Right renal pelvis (tissue), 4 donors: ENCODE results near the gene JCAD. TPM values are rescaled to one million over a fixed set of nuclear protein-coding genes. Genes with fewer than 3 reads are reported as not detected.
"Not testable (repeated sequence)": the region's sequence is repeated elsewhere in the genome, so short reads cannot be mapped to it uniquely, and the experiment has no call there.

Source experiments
- DNase-seq, 4 donors: peaks; one replicate each; pipeline ENCODE4 v3.0.0-alpha.2; 2013; ENCODE audit warnings: low read depth in 4 of 4, low spot score in 3 of 4, missing footprints in 1 of 4
- polyA plus RNA-seq, 4 donors: library from polyadenylated mRNA; unstranded; fragments of 120-200 nt; gene quantifications; one replicate each; pipeline ENCODE4 v1.2.1, GENCODE V29; 2013; ENCODE audit not compliant: insufficient read length in 4 of 4

The JCAD gene, protein sequence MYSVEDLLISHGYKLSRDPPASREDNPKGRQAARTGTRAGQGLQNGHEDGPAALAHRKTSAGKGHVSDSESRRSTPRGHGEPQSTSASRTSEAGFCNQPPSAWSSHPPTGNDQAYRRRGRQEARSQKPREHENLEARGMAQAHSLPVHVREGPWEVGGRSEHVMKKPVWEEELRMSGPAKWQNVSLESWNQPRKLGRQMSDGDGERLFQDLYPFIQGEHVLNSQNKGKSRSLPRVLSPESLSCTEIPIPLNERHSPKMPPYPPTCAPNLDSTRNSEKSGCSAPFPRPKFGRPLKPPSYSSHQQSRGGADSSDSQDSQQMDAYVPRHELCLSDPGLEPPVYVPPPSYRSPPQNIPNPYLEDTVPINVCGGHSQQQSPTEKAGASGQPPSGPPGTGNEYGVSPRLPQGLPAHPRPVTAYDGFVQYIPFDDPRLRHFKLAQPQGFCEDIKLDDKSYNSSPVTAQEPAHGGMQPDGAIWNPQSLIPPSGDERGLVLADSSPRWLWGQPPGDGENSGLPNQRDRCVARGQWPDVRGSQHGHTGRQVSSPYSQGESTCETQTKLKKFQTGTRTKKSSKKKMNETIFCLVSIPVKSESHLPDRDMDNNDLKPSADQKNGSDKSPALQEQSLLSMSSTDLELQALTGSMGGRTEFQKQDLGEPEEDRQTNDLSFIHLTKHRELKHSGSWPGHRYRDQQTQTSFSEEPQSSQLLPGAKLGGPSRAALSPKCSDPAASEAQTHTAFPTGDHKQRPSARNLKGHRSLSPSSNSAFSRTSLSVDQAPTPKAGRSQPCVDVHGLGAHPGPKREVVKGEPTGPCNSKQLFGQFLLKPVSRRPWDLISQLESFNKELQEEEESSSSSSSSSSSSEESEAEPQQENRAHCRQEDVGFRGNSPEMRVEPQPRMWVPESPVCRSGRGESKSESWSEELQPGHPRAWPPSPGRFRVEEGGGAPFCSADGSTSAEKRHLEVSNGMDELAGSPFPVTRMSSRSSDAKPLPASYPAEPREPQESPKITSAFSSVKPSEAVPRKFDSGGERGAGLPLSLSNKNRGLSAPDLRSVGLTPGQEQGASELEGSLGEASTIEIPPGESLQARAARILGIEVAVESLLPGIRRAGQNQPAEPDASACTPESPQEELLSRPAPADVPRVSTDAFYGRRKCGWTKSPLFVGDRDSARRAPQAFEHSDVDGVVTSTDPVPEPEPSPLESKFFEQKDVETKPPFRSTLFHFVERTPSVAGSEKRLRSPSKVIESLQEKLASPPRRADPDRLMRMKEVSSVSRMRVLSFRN (N-terminal part only)
- 10 to 100 TPM; 28.4 to 32.7 (median 31.7) TPM for polyA plus RNA-seq

GRCh38 chr10:30059209-30060107, at the start of gene JCAD:
Gene JCAD, minus strand, starts transcription at chr10:30059586. Its CDS starts 11,774 bp downstream, at chr10:30047812.
- no peak for DNase-seq

GRCh38 chr10:30106987-30107386, 47.6 kb upstream of the JCAD start:
- DNase-seq, result no peak

GRCh38 chr10:30103595-30104320, 44.4 kb upstream of the JCAD start:
- no peak for DNase-seq

- not testable (repeated sequence) for DNase-seq
Measured at GRCh38 chr10:30099706-30100105, 40.3 kb upstream of the JCAD start.

DNA sequence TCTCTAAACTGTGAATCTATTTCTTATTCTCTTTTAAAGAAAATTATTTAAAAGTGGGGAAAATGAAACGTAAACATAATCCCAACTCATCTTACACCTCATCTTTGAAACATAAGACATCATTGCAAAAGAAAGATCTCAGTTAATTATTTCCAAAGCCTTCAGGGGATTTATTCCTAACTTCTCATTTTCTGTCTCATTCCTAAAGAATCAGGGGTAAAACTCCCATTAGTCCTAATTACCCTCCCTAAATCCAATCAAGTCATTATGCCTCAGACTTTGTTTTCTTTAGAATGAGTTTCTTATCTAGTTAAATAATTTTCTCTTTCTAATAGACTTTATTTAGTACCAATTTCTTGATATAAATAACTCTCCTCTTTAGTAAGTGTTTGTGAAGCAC, 39.7 kb upstream of the JCAD start:
- DNase-seq, result no peak

- DNase-seq, result no peak
Measured at GRCh38 chr10:30098629-30099028, 39.2 kb upstream of the JCAD start.

DNA sequence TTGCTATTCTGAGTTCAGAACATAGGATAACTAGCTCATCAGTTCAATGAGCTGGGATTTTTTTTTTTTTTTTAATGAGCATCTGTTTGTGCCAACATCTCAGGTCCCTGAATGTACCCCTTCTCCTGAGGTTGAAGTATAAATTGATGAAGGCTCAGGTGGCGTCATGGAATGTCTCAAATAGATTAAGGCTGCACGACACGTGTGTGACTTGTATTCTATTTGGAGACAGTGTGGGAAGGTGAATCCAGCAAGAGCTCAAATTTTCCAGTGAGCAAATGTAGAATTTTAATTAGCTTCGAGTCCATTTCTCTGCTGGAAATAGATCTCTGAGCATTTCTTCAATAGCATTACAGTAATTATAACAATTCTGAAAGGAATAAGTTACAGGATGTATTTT, 37.2 kb upstream of the JCAD start:
- no peak for DNase-seq

DNA sequence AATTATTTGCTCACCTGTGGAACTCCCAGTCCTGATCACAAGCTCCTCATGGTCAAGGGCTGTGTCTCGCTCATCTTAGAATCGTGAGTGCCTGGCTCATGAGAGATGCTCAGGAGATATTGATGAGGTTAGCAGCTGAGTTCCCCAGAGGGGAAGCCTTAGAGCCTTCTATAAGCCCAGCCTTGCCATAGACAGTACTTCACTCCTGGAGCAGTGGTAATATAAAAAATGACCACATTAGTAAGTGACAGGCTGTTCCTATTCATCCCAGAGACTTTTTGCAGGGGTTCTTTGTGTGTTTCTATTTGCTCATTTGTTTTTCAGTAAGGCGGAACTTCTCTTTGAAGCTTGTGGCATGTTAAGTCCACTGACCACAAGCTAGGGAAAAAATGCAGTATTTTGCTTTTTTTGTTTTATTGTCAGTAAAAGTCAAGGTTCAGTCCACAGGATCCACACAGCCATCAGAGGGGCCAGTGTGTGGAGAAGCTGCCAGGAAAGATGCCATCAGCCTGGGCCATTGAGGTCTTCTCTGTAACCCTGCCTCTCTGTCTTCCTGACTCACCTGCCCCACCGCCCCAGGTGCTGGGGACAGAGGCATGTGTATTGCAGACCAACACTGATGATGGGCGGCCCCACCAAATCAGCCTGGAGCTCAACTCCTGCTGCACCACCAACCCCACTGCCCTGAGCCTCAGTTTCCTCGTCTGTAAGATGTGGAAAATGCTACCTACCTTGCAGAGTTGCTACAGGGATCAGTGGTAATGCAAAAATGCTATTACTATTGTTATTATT, 36.4 kb upstream of the JCAD start:
- DNase-seq, result no peak

DNA sequence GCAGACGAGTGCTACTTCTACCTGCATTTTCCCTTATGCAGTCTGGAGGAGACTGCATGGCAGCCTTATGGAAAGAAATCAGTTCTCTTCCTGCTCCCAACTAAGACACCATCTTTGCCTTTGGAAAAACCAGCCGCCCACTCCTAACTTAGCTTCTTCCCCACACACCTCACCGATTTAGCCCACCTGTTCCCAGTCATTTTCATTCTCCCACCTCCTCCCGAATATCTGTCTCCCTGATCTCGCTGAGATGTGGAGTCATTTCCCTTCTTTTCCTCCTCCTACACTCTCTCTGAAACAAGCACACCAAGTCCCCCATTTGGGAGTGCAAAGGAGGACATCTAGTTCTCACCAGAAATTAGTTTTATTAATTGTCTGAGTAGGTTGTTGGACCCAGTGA, 35.2 kb upstream of the JCAD start:
- no peak for DNase-seq

DNA sequence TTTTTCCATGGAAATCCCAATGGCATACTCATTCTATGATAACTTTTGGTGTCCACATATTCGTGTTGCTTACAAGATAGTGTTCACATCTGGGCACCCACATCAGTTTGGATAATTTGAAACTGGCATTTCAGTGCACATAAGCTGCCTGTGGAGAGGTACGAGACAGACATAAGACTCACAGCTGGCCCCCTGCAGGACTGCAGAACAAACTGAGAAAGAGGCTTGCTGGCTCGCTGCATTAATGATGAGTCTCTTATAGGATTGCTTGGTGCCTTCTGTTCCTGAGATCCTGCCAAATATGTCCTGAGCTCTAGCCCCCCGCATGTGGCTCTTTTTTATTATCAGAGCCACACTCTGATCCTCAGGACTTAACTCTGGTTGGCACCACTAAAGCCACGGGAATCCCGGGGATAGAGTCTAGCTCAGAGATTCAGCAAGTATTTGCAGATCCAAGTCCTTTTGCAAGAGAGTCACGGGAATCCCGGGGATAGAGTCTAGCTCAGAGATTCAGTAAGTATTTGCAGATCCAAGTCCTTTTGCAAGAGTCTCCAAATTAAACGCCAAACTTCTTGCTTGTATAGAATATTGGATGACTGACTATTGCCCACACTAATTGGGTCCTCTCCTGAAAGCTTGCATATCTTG, 34.0 kb upstream of the JCAD start:
- DNase-seq, result no peak

DNA sequence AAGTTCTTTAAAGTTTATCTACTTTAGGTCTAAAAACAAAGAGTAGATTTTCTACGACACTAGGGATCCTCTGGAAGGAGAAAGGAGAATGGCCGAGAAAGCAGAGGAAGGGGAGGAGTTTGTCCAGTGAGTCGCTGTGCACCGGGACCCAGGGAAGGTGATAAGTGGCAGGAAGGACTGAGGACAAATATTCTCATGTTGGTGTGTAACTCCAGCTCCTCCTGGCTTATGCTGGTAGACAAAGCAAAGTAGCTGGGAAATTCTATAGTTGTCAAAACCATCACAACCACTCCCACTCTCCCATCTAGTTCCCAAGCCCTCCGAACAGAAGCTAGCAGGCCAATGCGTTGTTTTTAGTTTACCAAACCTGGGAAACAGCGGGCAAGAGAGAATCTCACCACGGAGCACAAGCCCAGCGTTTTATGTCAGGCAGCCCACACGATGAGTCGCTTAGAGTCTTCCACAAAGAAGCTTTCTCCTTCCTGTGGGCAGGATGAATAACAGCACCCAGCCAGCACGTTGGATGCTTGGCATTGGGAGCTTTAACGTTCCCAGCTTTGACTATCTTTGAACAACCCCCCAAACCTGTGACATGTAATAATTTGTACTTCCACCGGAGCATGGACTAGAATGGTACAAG, 32.9 kb upstream of the JCAD start:
- DNase-seq, result no peak

DNA sequence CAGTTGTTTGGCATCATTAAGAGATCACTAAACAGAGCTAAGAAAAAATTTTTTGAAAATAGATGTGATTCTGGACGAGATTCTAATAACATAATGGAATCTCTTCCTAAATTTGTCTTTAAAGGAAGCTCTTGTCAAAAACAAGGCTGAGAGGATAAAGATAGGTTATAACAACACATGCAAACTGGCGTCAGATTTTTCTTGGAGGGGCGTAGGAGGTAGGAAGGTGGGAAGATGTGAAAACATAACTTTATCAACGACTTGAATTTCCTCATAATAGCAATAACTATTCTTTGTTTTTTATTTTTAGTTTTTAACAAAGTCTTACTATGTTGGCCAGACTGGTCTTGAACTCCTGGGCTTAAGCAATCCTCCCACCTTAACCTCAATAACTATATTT, 31.8 kb upstream of the JCAD start:
- no peak for DNase-seq

GRCh38 chr10:30088178-30088577, 28.8 kb upstream of the JCAD start:
- no peak for DNase-seq

GRCh38 chr10:30083934-30084333, 24.5 kb upstream of the JCAD start:
- no peak for DNase-seq

- DNase-seq, result no peak
Measured at GRCh38 chr10:30081182-30081581, 21.8 kb upstream of the JCAD start.

- DNase-seq, result no peak
Measured at GRCh38 chr10:30080161-30080560, 20.8 kb upstream of the JCAD start.

DNA sequence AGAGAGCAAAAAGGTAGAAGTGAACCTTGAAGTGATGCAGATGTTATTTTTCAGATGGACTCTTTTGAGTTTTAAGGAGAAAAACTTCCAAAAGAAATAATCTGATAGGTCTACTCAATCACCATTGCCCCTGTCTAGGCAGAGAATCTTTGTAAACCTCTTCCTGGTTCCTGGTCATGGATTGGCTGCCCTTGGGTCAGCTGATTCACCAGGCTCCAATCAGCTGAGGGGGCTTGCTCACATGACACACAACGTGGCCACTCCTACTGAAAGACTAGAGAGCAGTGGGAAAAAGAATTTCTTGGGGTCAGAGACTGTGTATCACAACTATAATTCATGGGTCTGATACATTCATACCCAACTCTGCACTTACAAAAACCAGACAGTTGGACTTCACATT, 20.0 kb upstream of the JCAD start:
- no peak for DNase-seq
